HG03066 (cell line): ENCODE results near the gene ADGRD1.

ENCODE experiments used
- ATAC-seq: cut with Tn5 transposase; IDR thresholded peaks from one replicate; pipeline ENCODE4 v1.9.1; 2021; ENCODE audit warnings: low read depth; ENCODE audit not compliant: unreplicated experiment

Gene ADGRD1

DNA sequence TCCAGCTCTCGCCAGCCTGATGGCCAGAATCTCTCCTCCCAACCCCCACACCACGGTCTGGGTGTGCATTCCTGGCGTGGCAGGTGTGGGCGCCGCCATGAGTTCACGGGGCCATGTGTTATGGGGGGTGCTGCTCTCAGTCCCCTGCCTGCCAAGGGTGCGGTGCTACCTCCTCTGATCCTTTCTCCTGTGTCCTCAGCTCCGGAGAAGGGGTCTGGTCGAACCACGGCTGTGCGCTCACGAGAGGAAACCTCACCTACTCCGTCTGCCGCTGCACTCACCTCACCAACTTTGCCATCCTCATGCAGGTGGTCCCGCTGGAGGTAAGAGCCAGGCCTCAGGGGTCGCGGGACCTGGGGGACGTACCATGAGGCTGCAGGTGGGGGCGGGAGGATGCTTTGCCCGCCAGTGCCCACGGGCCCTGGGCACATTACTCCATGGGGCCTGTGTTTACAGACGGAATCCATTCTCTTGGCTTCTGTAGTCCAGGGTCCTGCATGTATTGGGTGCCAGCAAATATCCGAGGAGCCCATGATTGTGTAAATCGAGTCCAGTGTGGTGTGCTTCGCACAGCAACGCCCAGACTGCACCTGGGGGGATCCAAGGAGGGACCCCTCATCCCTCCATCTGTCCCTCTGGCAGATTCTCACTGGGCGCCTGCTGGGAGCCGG lies 130.8 kb downstream of the ADGRD1 start:
- ATAC-seq, result no peak

DNA sequence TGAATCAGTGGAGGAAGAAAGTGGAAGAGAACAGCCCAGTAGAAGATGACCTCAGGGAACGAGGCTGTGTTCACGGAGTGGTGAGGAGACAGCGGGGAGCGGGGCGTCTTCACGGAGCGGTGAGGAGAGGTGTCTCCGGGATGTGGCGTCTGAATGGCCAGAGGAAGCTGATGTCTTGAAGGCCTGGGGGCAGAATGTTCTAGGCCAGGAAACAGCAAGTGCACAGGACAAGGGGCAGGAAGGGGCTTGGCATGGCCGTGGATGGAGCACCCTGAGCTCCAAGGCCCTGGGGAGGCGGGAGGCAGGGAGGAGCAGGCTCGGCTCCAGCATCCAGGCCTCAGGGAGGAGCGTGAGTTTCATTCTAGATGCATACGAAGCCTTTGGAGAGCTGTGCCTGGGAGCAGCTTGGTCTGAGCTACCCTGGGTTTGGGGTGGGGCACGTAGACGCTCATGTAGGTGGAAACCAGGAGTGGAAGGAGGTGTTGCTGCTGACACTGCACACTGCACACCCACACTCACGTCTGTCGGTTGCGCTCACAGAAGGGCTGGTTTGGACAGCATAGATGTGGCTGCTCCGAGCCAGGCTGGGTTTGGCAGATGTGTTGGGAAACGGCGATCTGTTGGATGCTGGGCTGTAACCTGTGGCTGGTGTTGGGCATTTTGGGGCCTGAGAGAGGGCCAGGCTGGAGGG lies 131.6 kb downstream of the ADGRD1 start:
- ATAC-seq, result no peak

DNA sequence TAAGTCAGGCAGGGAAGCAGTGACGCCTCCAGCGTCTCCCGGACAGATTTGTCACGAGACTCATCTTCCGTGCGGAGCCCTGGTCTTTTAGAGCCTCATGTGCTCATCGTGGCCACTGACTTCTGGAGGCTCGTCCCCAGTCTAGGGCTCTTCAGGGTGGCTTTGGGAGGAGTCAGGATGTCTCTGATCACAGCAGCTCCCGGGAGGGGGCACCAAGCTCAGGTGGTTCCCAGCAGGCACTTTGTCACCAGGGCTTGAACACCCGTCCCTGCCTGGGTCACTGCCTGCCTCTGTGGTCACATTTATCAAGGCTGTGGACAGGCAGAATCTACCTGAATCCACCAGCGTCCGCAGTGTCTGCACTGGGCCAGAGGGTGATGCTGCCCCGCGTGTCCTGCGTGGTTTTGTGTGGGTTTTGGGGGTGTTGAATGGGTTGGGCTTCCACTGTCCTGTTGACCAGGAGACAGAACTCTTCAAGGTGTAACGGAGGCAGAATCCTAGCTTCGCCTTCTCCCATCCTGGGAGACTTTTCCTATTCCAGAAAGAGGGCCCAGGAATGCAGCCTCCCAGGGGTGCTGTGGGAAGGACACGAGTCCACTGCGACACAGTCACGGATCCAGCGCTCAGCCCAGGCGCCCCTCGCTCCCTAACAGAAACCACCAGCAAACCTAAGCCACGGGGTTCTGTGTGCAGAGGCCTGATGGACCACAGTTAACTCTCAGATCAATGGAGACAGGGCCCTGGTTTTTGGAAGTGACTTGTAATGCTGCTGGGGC lies 132.3 kb downstream of the ADGRD1 start:
- ATAC-seq, result no peak

DNA sequence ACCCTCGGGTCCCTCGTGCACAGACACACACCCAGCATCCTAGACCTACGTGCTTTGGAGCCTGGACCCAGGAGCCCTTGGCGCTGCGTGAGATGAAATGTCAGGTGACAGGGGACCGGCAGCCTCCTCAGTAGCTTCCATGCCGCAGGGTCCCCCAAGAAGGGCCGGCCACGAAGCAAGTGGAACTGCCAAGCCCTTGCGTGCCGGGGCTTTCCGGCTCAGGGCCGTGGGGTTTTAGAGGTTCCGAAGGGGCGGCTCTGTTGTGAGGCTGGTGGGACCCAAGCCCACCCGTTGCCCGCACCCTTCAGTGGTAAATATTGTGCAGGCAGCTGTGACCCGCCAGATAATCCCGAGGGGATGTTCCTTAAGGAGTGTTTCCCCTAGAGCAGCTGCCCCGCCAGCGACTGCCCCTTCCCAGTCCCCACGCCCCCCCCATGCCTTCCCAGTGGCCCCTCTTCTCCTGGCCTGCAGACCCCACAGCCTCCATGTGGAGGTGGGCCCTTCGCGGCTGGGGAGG lies 133.7 kb downstream of the ADGRD1 start:
- ATAC-seq, result no peak

DNA sequence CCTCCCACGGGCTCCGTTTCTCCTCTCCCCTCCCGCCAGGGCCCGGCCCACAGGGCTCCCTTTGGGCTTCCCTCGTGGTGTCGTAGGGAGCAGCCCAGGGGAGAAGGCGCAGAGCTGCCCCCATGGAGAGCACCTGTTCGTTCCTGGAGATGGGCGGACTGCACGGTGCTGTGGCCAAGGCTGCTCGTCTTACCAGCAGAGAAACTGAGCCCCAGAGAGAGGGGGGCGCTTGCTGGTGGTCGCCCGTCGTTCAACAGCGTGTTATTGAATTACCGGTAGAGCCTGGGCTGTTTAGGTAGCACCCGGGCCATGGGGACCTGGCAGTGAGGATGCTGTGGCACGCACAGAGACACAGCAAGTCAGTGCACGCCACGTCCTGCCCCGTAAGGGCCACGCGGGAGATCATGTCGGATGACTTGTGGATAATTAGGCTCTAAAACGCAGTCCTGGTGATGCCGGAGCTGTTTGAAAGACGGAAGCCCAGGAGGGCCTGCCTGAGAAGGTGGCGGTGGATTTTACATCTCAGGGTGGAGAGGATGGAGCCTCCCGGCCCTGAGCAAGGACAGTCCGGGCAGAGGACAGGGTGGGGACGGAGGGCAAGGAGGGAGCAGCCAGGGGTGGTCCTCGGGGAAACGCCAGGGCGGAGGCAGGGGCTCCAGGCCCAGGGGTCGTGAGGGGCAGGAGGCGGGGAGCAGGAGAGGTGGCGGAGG lies 134.4 kb downstream of the ADGRD1 start:
- ATAC-seq, result no peak

DNA sequence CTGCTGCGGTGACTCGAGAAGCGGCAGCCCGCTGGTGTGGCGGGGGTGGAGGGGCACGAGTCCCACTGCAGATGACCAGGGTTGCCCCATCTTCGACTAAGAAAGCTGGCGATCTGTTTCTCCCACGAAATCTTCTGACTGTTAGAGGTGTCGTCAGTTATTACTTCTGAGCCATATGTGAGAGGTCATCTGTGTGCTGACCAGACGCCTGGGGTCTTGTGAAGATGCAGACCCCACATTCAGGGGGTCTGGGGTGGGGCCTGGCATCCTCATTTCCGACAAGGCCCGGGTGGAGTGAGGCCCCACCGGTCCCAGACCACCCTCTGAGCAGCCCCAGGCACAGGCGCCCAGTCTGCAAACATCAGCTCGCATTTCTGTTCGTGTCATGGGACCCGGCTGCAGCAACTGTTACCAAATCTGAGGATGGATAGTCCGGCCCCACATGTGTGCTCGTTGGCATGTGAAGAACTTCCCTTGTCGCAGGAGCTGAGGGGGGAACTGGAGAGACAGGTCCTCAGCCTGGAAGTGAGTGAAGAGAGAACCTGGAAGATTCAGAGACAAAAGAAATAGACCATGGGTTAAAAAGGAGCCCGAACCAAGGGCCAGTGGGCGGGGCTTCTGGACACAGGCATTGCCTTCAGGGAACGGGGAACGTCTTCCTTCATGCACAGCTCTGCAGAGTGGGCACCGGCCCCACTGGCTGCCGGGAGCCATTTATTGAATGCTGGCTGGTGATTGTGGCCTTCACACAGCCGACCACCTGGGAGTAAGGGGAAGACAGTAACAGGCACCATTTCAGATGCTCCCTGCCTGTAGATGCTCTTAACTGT lies 135.2 kb downstream of the ADGRD1 start:
- ATAC-seq, result no peak

DNA sequence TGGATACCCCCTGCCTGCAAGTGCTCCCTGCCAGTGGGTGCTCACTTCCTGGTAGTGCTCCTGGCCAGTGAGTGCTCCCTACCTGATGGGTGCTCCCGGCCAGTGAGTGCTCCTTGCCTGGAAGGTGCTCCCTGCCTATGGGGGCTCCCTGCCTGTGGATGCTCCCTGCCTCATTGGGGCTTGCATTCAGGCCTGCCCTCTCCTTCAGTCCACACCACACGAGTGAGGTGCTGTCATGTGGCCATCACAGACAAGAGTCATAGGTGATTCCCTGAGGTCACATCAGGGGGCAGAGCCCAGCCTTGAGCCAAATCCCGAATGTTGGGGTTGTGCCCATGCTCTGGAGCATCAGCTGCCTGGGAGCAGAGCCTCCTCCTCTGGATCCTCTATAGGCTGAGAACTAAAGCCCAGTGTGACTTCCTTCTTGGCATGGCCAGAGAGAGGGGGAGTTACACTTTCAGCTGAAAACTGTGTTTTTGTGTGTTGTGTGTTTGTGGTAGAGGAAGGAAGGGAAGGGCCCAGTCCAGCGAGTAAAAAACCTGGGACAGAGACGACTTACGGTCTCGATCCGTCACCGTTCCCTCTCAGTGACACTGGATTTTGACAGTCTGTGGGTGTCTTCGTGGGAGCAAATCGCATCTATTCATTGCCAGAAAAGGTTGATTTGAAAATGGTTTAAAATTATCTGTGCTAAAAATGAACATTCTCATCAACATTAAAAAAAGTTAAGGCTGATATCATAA lies 136.0 kb downstream of the ADGRD1 start:
- no peak for ATAC-seq

DNA sequence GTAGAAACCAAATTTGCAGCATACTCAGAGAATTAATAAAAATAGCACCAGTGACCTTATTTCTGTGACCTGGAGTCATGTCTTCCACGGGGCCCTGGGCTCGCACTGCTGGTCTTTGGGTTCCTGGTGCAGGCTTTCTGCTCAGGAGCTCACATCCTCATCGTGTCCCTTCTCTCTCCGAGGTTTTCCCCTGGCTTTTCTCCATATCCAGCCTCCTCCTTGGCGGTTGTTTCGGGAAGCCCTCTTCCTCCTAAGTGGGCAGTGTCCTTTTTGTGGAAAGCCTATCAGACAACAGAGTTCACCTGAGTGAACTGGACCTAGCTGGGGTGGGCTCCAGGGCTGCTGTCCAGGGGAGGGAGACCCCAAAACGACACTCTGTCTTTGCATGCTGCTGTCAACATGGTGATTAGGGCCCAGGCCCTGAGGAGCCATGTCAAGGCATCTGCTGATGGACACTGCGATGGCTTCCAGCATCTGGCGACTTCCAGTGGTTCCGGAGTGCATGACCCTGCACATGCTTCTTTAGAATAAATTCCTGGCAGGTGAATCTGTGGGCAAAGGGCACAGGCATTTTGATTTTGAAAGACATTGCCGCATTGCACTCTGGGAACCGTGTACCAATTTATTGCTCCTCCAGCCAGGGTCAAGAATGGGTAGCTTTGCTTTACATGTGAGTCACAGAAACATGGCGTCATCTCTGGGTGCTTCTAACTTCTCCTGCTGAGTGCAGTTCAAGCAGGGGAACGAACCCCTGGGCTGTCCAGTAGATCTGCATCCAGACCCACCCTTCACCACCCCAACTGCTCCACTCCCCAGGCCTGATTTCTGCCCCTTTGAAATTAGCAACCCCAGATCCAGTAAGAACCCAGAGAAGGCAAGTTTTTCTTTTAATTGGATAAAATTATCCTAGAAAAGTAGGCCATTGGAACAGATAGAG lies 136.8 kb downstream of the ADGRD1 start:
- no peak for ATAC-seq

DNA sequence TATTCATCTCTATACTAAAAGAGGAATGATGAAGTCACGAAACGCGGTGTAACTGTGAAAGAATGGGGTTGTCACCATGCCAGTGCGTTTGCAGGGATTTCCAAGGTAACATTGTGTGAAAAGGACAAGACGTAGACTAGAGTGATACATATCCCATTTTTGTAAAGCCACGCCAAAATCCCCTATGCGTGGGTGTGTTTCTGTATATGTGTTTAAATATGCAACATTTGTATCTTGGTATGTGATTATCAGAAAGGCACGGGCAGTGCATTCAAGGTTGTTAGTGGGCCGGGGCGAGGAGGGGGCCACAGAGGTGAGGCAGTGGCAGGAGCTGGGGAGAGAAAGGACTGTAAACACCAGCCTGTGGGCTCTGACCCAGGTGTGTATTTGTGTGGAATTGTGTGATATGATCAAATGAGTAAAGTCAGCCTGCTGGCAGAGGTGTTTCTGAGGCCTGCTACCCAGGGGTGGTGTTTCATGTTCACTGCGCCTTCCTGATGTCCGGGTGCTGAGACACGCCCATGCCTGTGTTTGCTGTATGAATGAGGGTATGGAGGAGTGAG lies 137.8 kb downstream of the ADGRD1 start:
- no peak for ATAC-seq

DNA sequence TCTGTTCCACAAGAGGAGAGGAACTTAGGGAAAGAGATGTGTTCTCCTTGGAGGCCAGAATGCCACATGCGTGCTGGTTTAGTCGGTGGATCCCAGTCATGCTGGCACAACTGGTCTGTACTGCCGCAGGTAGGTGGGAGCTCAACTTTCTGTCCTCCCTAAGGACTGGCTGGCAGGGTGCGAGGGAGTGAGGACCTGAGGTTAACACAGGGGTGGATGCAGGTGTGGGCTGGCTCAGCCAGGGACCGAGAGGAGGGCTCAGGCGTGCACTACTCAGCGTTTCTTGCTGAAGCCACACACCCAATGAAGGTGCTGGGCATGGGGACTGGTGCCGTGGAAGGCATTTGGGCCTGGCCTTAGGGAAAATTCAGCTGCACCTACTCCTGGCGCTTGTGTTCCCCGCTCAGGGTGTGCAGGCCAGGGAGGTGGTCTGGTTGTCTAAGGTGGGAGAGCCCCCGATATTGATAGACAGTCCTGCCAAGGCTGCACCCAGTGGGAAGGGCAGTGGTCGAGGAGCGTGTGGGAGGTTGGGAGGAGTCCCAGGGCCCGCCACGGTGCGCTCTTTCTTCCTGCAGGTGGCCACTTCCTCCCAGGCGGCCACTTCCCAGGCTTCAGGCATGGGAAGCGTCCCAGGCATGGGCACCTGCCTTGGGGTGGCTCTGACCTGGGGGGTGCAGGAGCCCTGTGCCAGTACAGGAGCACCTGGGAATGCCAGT lies 138.4 kb downstream of the ADGRD1 start:
- no peak for ATAC-seq

DNA sequence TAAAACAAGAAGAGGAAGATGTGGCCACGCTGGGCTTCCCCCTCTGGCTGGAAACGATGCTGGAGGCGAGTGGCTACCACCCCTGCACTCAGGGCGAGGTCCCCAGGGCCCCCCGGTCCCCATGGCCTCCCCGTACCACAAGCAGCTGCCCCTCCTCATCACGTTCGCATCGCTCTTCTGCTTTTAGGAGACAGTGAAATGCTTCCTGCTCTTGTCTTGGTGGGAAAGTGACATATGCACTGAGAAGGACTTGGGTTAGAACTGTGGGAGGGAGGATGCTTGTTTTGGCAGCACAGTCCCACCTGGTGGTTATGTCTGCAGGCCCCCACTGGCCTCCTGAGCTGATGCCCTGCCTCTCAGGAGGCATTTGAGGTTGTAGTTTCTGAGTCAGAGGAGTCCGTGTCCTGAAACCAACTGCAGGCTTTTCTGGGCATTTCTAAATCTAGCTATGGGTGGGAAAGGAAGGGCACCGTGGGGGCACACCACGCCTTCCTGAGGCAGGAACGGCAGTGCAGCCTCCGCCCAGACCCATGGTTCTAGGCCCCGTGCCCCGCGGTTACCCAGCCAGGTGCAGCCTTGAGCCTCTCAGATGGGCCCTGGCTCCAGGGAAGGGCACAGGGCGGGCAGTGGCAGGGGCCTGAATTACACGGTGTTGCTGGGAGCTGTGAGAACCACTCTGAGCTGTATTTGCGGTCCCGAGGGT lies 139.3 kb downstream of the ADGRD1 start:
- ATAC-seq, result peak; percentile 58

DNA sequence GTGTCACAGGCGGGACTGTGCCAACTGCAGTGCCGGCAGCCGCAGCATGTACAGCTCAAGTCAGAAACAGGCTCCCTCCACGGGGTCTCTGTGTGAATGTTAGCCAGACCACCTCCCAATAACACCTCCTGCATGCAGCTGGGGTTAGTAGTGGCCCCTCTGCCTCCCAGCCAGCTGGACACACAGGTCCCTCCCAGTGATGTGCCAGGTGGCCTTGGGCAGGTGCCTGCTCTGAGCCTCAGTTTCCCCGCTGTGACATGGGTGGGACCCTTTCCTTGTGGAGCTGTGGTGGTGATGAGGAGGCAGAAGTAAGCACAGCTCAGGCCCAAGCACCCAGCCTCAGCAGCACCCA lies 139.9 kb downstream of the ADGRD1 start:
- ATAC-seq, result no peak

DNA sequence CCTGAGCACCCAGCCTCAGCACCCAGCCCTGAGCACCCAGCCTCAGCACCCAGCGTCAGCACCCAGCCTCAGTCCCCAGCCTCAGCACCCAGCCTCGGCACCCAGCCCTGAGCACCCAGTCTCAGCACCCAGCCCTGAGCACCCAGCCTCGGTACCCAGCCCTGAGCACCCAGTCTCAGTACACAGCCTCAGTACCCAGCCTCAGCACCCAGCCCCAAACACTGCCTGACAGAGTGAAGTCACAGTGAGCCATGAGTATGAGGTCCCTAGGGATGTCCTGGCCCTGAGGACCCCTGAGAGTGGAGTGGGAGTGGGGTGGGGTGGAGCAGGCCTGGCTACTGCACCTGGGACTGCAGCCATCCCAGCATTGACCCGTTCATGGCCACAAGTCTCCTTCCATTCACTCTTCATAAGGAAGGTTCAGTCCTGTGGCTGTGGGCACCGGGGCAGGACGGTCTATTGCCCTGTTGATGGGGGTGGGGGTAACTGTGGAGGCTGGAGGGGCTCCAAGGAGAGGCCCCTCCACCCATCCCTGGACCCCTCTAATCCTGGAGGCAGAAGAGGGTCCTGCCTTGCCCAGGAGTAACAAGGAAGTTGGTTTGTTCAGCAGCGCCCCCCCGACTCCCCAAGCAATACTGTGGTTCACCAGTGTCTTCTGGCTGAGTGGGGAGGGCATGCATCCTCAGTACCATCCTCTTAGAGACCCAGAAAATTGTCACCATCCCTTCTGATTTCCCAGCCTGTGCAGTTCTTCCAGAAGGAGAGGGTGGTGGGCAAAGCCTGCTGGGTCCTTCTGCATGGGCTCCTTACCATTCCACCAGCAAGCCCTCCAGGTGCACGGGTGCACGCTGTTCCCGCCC lies 140.5 kb downstream of the ADGRD1 start:
- ATAC-seq, result no peak

DNA sequence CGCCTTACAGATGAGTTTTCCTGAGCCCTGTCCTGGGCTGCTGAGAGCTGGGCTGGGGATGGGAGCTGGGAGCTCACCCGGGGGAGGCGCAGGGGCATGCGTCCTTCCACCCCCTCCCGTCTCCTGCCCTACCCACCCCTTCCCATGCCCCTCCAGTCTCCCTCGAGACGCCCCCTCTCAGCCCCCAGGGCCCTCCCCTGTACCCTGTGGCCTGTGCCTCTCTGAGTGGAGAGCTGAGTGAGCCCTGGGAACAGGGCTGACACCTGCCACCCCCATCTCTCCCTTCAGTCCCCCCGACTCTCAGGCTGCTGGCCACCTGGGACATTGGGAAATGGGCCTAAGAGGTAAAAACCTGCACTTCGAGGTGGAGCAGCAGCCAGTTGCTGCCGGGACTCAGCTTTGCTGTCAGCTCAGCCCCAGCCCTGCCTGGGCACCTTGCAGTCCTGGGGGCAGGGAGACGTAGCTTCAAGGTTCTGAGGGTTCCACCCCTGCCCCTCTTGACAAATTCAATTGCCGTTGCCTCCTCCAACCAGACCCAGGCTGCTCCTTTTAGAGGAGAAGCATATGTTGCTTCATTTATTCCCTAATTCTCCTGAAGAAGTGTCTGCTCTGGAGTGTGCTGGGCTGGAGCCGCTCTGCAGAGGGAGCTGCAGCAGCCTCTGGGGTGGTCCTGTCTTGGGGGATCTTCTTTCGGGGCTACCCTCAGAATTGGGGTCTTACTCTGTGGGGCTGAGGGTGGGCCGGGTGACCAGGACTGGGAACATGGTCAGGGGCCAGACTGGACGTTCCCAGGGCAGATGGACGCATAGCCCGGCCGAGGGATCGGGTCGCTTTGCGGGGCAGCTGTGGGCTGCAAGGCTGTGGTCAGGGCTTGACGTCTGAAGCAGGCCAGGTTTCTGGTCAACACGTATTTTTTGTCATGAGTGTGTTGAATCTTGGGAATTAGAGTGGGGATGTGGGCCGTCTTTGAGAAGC lies 141.4 kb downstream of the ADGRD1 start:
- no peak for ATAC-seq
